ENCODE measurements around the gene AK5. TPM values are rescaled to one million over a fixed set of nuclear protein-coding genes. Genes with fewer than 3 reads are reported as not detected.

Gene AK5
- total RNA-seq, 1 donor from 2014 or later = 27.8 TPM

GRCh38 chr1:77354536-77354935, 72.7 kb downstream of the AK5 start:
- DNase-seq = no peak

- DNase-seq = no peak
Observed at GRCh38 chr1:77355010-77355409, 73.2 kb downstream of the AK5 start.

GRCh38 chr1:77356136-77356535, 74.3 kb downstream of the AK5 start:
- DNase-seq = no peak

GRCh38 chr1:77360256-77360655, 78.4 kb downstream of the AK5 start:
- no peak for DNase-seq

GRCh38 chr1:77361621-77362020, 79.8 kb downstream of the AK5 start:
- DNase-seq = no peak

GRCh38 chr1:77370161-77370560, 88.3 kb downstream of the AK5 start:
- DNase-seq = no peak

GRCh38 chr1:77370583-77371306, 88.9 kb downstream of the AK5 start:
- no peak for DNase-seq

GRCh38 chr1:77371396-77371795, 89.6 kb downstream of the AK5 start:
- no peak for DNase-seq

- DNase-seq = no peak
Observed at GRCh38 chr1:77373702-77374101, 91.9 kb downstream of the AK5 start.

- no peak for DNase-seq
Observed at GRCh38 chr1:77375541-77375940, 93.7 kb downstream of the AK5 start.

GRCh38 chr1:77375990-77376389, 94.2 kb downstream of the AK5 start:
- DNase-seq = no peak

GRCh38 chr1:77378723-77379535, 97.1 kb downstream of the AK5 start:
- no peak for DNase-seq

GRCh38 chr1:77382366-77382765, 100.5 kb downstream of the AK5 start:
- no peak for DNase-seq

- no peak for DNase-seq
Observed at GRCh38 chr1:77383236-77383635, 101.4 kb downstream of the AK5 start.

GRCh38 chr1:77385551-77385950, 103.7 kb downstream of the AK5 start:
- DNase-seq = no peak

GRCh38 chr1:77386276-77386675, 104.5 kb downstream of the AK5 start:
- DNase-seq = no peak

- DNase-seq = no peak
Observed at GRCh38 chr1:77387553-77387952, 105.7 kb downstream of the AK5 start.

- no peak for DNase-seq
Observed at GRCh38 chr1:77388661-77389060, 106.8 kb downstream of the AK5 start.

GRCh38 chr1:77392486-77392885, 110.7 kb downstream of the AK5 start:
- DNase-seq = no peak

GRCh38 chr1:77394166-77394565, 112.3 kb downstream of the AK5 start:
- no peak for DNase-seq

GRCh38 chr1:77395051-77395450, 113.2 kb downstream of the AK5 start:
- DNase-seq = no peak

GRCh38 chr1:77398152-77398551, 116.3 kb downstream of the AK5 start:
- DNase-seq = no peak

GRCh38 chr1:77399250-77400086, 117.6 kb downstream of the AK5 start:
- DNase-seq = peak; percentile 35
